ENCODE data around the gene MASP1. TPM values are rescaled to one million over a fixed set of nuclear protein-coding genes. Genes with fewer than 3 reads are reported as not detected.
"Not testable (repeated sequence)": the region's sequence is repeated elsewhere in the genome, so short reads cannot be mapped to it uniquely, and the experiment has no call there.

The MASP1 gene
- total RNA-seq, 1 donor from 2014 or later = 16.4 TPM

GRCh38 chr3:187227658-187228258 is 63.8 kb downstream of the MASP1 start:
- DNase-seq (ENCODE audit: low spot score) = no peak

GRCh38 chr3:187223799-187224198 is 67.7 kb downstream of the MASP1 start:
- DNase-seq (ENCODE audit: low spot score) = peak; percentile 65

- DNase-seq (ENCODE audit: low spot score) = no peak
Measured at GRCh38 chr3:187222801-187223200, 68.7 kb downstream of the MASP1 start.

GRCh38 chr3:187215460-187215859 is 76.1 kb downstream of the MASP1 start:
- no peak for DNase-seq (ENCODE audit: low spot score)

GRCh38 chr3:187213616-187214015 is 77.9 kb downstream of the MASP1 start:
- no peak for DNase-seq (ENCODE audit: low spot score)

- no peak for DNase-seq (ENCODE audit: low spot score)
Measured at GRCh38 chr3:187212705-187213104, 78.8 kb downstream of the MASP1 start.

- no peak for DNase-seq (ENCODE audit: low spot score)
Measured at GRCh38 chr3:187212196-187212545, 79.4 kb downstream of the MASP1 start.

- DNase-seq (ENCODE audit: low spot score) = no peak
Measured at GRCh38 chr3:187211532-187212195, 79.9 kb downstream of the MASP1 start.

GRCh38 chr3:187210545-187211327 is 80.8 kb downstream of the MASP1 start:
- no peak for DNase-seq (ENCODE audit: low spot score)

GRCh38 chr3:187210091-187210490 is 81.4 kb downstream of the MASP1 start:
- no peak for DNase-seq (ENCODE audit: low spot score)

- DNase-seq (ENCODE audit: low spot score) = no peak
Measured at GRCh38 chr3:187209491-187209890, 82.0 kb downstream of the MASP1 start.

- no peak for DNase-seq (ENCODE audit: low spot score)
Measured at GRCh38 chr3:187208159-187208558, 83.4 kb downstream of the MASP1 start.

- no peak for DNase-seq (ENCODE audit: low spot score)
Measured at GRCh38 chr3:187207624-187208023, 83.9 kb downstream of the MASP1 start.

GRCh38 chr3:187207062-187207461 is 84.5 kb downstream of the MASP1 start:
- no peak for DNase-seq (ENCODE audit: low spot score)

GRCh38 chr3:187205683-187206082 is 85.9 kb downstream of the MASP1 start:
- no peak for DNase-seq (ENCODE audit: low spot score)

- DNase-seq (ENCODE audit: low spot score) = not testable (repeated sequence)
Measured at GRCh38 chr3:187199463-187200050, 92.0 kb downstream of the MASP1 start.

- no peak for DNase-seq (ENCODE audit: low spot score)
Measured at GRCh38 chr3:187198490-187198889, 93.0 kb downstream of the MASP1 start.

- DNase-seq (ENCODE audit: low spot score) = no peak
Measured at GRCh38 chr3:187197335-187197649, 94.2 kb downstream of the MASP1 start, which contains the start of gene RTP1. TSS of gene RTP1 (plus strand) at chr3:187197486. CDS start at chr3:187197516, 30 bp downstream.

GRCh38 chr3:187196573-187197334 is 94.8 kb downstream of the MASP1 start:
- DNase-seq (ENCODE audit: low spot score) = no peak

- no peak for DNase-seq (ENCODE audit: low spot score)
Measured at GRCh38 chr3:187193181-187193580, 98.4 kb downstream of the MASP1 start.

- DNase-seq (ENCODE audit: low spot score) = no peak
Measured at GRCh38 chr3:187191271-187191670, 100.3 kb downstream of the MASP1 start.

- DNase-seq (ENCODE audit: low spot score) = no peak
Measured at GRCh38 chr3:187188931-187189330, 102.6 kb downstream of the MASP1 start.

Data from ureter (tissue), 1 donor.